GM23248 (cell line): Measurements from ENCODE around the gene XRCC5. TPM values are rescaled to one million over a fixed set of nuclear protein-coding genes. Genes with fewer than 3 reads are reported as not detected.
A peak's percentile ranks its signal among the peaks of the same experiment; 100 is the strongest.

Experiments
- DNase-seq: peaks from one replicate; pipeline ENCODE4 v3.0.0-alpha.2; 2015
- H2AFZ ChIP-seq: fragments of 200-600 bp; sonication (generic); 2 replicates; pipeline ENCODE4 v1.6.1; 2016; ENCODE audit warnings: antibody characterized with exemption
- H3F3A ChIP-seq: fragments of 200-600 bp; sonication (generic); 2 replicates; pipeline ENCODE4 v1.6.1; 2016; ENCODE audit warnings: mild to moderate bottlenecking, antibody characterized with exemption, mixed run types; ENCODE audit not compliant: insufficient read depth
- H3K27ac ChIP-seq: fragments of 200-600 bp; sonication (generic); 2 replicates; pipeline ENCODE4 v1.5.1; 2016; ENCODE audit warnings: mild to moderate bottlenecking
- H3K27me3 ChIP-seq: fragments of 200-600 bp; sonication (generic); replicated peaks from 2 replicates; pipeline ENCODE4 v1.6.1; 2016; ENCODE audit warnings: mild to moderate bottlenecking; ENCODE audit not compliant: insufficient read depth
- H3K36me3 ChIP-seq: fragments of 200-600 bp; sonication (generic); 2 replicates; pipeline ENCODE4 v1.6.1; 2016; ENCODE audit warnings: low read depth, mild to moderate bottlenecking
- H3K4me1 ChIP-seq: fragments of 200-600 bp; sonication (generic); 2 replicates; pipeline ENCODE4 v1.6.1; 2016; ENCODE audit warnings: mild to moderate bottlenecking; ENCODE audit not compliant: insufficient read depth
- H3K4me2 ChIP-seq: fragments of 200-600 bp; sonication (generic); one replicate; pipeline ENCODE4 v1.6.1; 2016; ENCODE audit warnings: mild to moderate bottlenecking; ENCODE audit not compliant: unreplicated experiment
- H3K4me3 ChIP-seq: fragments of 200-600 bp; sonication (generic); 2 replicates; pipeline ENCODE4 v1.5.1; 2016; ENCODE audit warnings: mild to moderate bottlenecking
- H3K79me2 ChIP-seq: fragments of 200-600 bp; sonication (generic); 2 replicates; pipeline ENCODE4 v1.6.1; 2016; ENCODE audit warnings: mild to moderate bottlenecking; ENCODE audit not compliant: insufficient read depth
- H3K9ac ChIP-seq: fragments of 200-600 bp; sonication (generic); 2 replicates; pipeline ENCODE4 v1.6.1; 2016; ENCODE audit warnings: mild to moderate bottlenecking
- H3K9me2 ChIP-seq: fragments of 200-600 bp; sonication (generic); 2 replicates; pipeline ENCODE4 v1.6.1; 2016; ENCODE audit warnings: mixed run types, mild to moderate bottlenecking, moderate library complexity; ENCODE audit not compliant: insufficient read depth
- H3K9me3 ChIP-seq: fragments of 200-600 bp; sonication (generic); one replicate; pipeline ENCODE4 v1.6.1; 2017; ENCODE audit warnings: low read depth
- H4K20me1 ChIP-seq: fragments of 200-600 bp; sonication (generic); 2 replicates; pipeline ENCODE4 v1.6.0; 2016; ENCODE audit not compliant: insufficient read depth
- EZH2 ChIP-seq: fragments of 200-600 bp; sonication (generic); IDR thresholded peaks from 2 replicates; pipeline ENCODE4 v1.6.1; 2018; ENCODE audit warnings: antibody characterized with exemption, mild to moderate bottlenecking; ENCODE audit not compliant: insufficient read depth, poor library complexity, severe bottlenecking
- EZH2phosphoT487 ChIP-seq: fragments of 200-600 bp; sonication (generic); IDR thresholded peaks from 2 replicates; pipeline ENCODE4 v1.6.1; 2018; ENCODE audit warnings: antibody characterized with exemption, moderate library complexity, mild to moderate bottlenecking, low read depth; ENCODE audit not compliant: insufficient read depth
- WGBS, 2 experiments: methylation state at CpG; one replicate each; pipeline ENCODE4 v1.1.6; 2015 to 2017; ENCODE audit warnings: low lambda C conversion rate in 2 of 2, low coverage in 1 of 2; ENCODE audit errors: missing lambda C conversion rate in 2 of 2; 5-methylcytosine and 5-hydroxymethylcytosine counted together
- in situ Hi-C: fragments of 300-500 bp; cut with MboI; formaldehyde crosslinking; loops from 2 replicates; pipeline ENCODE4 v1.15.0; 2020
- polyA plus RNA-seq: library from polyadenylated mRNA; unstranded; fragments of >200 nt; fragmentation: Nextera tagmentation; extraction: Ambion mirVana; gene quantifications from 2 replicates; pipeline ENCODE4 v1.2.1, GENCODE V29; 2016
- total RNA-seq: library from RNA; depleted of rRNA; stranded (reverse); fragments of >200 nt; shearing (Covaris generic); gene quantifications from 2 replicates; pipeline ENCODE4 v1.2.3, GENCODE V29; 2014

The XRCC5 gene
- total and polyA plus RNA-seq, 2 experiments from 2014 or later, result 197 to 249 TPM

DNA sequence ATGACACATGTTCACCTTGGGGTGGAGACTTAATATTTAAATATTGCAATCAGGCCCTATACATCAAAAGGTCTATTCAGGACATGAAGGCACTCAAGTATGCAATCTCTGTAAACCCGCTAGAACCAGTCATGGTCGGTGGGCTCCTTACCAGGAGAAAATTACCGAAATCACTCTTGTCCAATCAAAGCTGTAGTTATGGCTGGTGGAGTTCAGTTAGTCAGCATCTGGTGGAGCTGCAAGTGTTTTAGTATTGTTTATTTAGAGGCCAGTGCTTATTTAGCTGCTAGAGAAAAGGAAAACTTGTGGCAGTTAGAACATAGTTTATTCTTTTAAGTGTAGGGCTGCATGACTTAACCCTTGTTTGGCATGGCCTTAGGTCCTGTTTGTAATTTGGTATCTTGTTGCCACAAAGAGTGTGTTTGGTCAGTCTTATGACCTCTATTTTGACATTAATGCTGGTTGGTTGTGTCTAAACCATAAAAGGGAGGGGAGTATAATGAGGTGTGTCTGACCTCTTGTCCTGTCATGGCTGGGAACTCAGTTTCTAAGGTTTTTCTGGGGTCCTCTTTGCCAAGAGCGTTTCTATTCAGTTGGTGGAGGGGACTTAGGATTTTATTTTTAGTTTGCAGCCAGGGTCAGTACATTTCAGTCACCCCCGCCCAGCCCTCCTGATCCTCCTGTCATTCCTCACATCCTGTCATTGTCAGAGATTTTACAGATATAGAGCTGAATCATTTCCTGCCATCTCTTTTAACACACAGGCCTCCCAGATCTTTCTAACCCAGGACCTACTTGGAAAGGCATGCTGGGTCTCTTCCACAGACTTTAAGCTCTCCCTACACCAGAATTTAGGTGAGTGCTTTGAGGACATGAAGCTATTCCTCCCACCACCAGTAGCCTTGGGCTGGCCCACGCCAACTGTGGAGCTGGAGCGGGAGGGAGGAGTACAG, 108.1 kb downstream of the XRCC5 start:
- Histone ChIP-seq H3K9me2 (no peaks in the 10 kb centered on the region), H2AFZ (no peak overlapping the region), H3K4me3 (no peak overlapping the region), H3K9me3 (no peaks in the 10 kb centered on the region), H3K9ac (0 out of 2 replicates have a peak overlapping the region, but pooled peaks have one; percentile 5), H3K79me2 (no peaks in the 10 kb centered on the region), H3K27me3 (no peaks in the 10 kb centered on the region), H3F3A (peaks cover 54% of the 10 kb centered on the region), H3K4me2 (peak overlapping the region; percentile 49), H3K27ac (peak overlapping the region; percentile 45), H3K36me3 (no peaks in the 10 kb centered on the region; the same call in 1 of the 2 replicates), H4K20me1 (no peaks in the 10 kb centered on the region), H3K4me1 (peaks cover 33% of the 10 kb centered on the region)
- in situ Hi-C loops, result no loop called here
- DNase-seq, result peak; percentile 61
- WGBS, 2 experiments, result 63 to 70% methylated on average over 7 of the region's 7 CpGs
- no peak for TF ChIP-seq EZH2
- no peak for TF ChIP-seq EZH2phosphoT487

- in situ Hi-C loops, result no loop called here
- Histone ChIP-seq H3K27me3 (no peaks in the 10 kb centered on the region), H3K36me3 (no peaks in the 10 kb centered on the region; the same call in 1 of the 2 replicates), H3K9me2 (no peaks in the 10 kb centered on the region), H3K79me2 (no peaks in the 10 kb centered on the region), H3F3A (peaks cover 60% of the 10 kb centered on the region), H3K4me3 (no peak overlapping the region), H3K9ac (no peak overlapping the region), H3K4me1 (peaks cover 39% of the 10 kb centered on the region), H3K4me2 (peak overlapping the region; percentile 49), H2AFZ (no peak overlapping the region), H4K20me1 (no peaks in the 10 kb centered on the region), H3K9me3 (no peaks in the 10 kb centered on the region), H3K27ac (peak overlapping the region; percentile 45; the same call in 1 of the 2 replicates)
- WGBS, 2 experiments, result 68 to 78% methylated on average over 2 of the region's 2 CpGs
- no peak for TF ChIP-seq EZH2
- no peak for DNase-seq
Observed at GRCh38 chr2:216217904-216218260, 108.7 kb downstream of the XRCC5 start.

- H3K4me2 ChIP-seq, result no peak overlapping the region
- DNase-seq, result no peak
- H3K4me1 ChIP-seq, result peaks cover 44% of the 10 kb centered on the region
- H4K20me1 ChIP-seq, result no peaks in the 10 kb centered on the region
- 97 to 98% methylated on average over 6 of the region's 6 CpGs for WGBS, 2 experiments
- H3K9ac ChIP-seq, result no peak overlapping the region
- H3K79me2 ChIP-seq, result no peaks in the 10 kb centered on the region
- no peak overlapping the region for H3K27ac ChIP-seq
- H3K4me3 ChIP-seq, result no peak overlapping the region
- TF ChIP-seq EZH2, result no peak
- no peak for TF ChIP-seq EZH2phosphoT487
- no peak overlapping the region for H2AFZ ChIP-seq
- peaks cover 61% of the 10 kb centered on the region for H3F3A ChIP-seq
- no peaks in the 10 kb centered on the region for H3K27me3 ChIP-seq
- H3K36me3 ChIP-seq, result no peaks in the 10 kb centered on the region; the same call in 1 of the 2 replicates
- in situ Hi-C loops, result no loop called here
- H3K9me3 ChIP-seq, result no peaks in the 10 kb centered on the region
- H3K9me2 ChIP-seq, result no peaks in the 10 kb centered on the region
Observed at GRCh38 chr2:216219861-216220260, 110.7 kb downstream of the XRCC5 start.

GRCh38 chr2:216220976-216221375, 111.8 kb downstream of the XRCC5 start:
- Histone ChIP-seq H3K27ac (no peak overlapping the region), H3K4me2 (no peak overlapping the region), H2AFZ (no peak overlapping the region), H3K36me3 (no peaks in the 10 kb centered on the region), H3K9ac (no peak overlapping the region), H3F3A (peaks cover 49% of the 10 kb centered on the region), H3K27me3 (no peaks in the 10 kb centered on the region), H3K4me1 (peaks cover 44% of the 10 kb centered on the region), H3K79me2 (no peaks in the 10 kb centered on the region), H3K9me3 (no peaks in the 10 kb centered on the region), H3K4me3 (no peak overlapping the region), H3K9me2 (no peaks in the 10 kb centered on the region), H4K20me1 (no peaks in the 10 kb centered on the region)
- TF ChIP-seq EZH2phosphoT487 (no peak), EZH2 (no peak)
- DNase-seq, result no peak
- WGBS, 2 experiments, result 80 to 82% methylated on average over 4 of the region's 4 CpGs
- in situ Hi-C loops, result no loop called here
